VCaP (cell line): Measurements from ENCODE around the gene RARB.

ENCODE experiments used
- H3K27ac ChIP-seq: fragments of 450-650 bp; 2 replicates; pipeline ENCODE4 v1.5.1; 2017
- CTCF ChIP-seq: fragments of 450-650 bp; conservative IDR thresholded peaks from 2 replicates; pipeline ENCODE4 v1.5.1; 2017; ENCODE audit warnings: mild to moderate bottlenecking, moderate library complexity

The RARB gene

GRCh38 chr3:25552251-25552650 lies 124.2 kb downstream of the RARB start:
- TF ChIP-seq CTCF = no peak
- no peak overlapping the region for H3K27ac ChIP-seq

- TF ChIP-seq CTCF = no peak
- H3K27ac ChIP-seq = no peak overlapping the region
Measured at GRCh38 chr3:25554376-25554775, 126.3 kb downstream of the RARB start.

- TF ChIP-seq CTCF = no peak
- no peak overlapping the region for H3K27ac ChIP-seq
Measured at GRCh38 chr3:25555695-25556437, 127.8 kb downstream of the RARB start.

GRCh38 chr3:25556447-25556846 lies 128.4 kb downstream of the RARB start:
- H3K27ac ChIP-seq = no peak overlapping the region
- no peak for TF ChIP-seq CTCF

GRCh38 chr3:25557694-25558093 lies 129.6 kb downstream of the RARB start:
- TF ChIP-seq CTCF = no peak
- H3K27ac ChIP-seq = no peak overlapping the region

- TF ChIP-seq CTCF = no peak
- H3K27ac ChIP-seq = no peak overlapping the region
Measured at GRCh38 chr3:25558121-25558520, 130.1 kb downstream of the RARB start.

- no peak overlapping the region for H3K27ac ChIP-seq
- TF ChIP-seq CTCF = no peak
Measured at GRCh38 chr3:25558796-25559195, 130.7 kb downstream of the RARB start.
